Activated CD8-positive, alpha-beta T cell treated with anti-CD3 and anti-CD28 coated beads for 36 hours (primary cell): ENCODE data around the gene BACE1. TPM values are rescaled to one million over a fixed set of nuclear protein-coding genes. Genes with fewer than 3 reads are reported as not detected.

Experiments
- ATAC-seq: fragments of 200-7000 bp; cut with Tn5 transposase; one replicate; pipeline ENCODE4 v1.10.0; 2021; ENCODE audit warnings: mild to moderate bottlenecking, moderate library complexity
- CTCF ChIA-PET: fragments of 350-600 bp; sonication (Branson Sonifier 250); formaldehyde crosslinking; loops from one replicate; lab custom pipeline; 2021; ENCODE audit warnings: antibody characterized with exemption; lab: Charles Lee
- POLR2A ChIA-PET: fragments of 350-600 bp; sonication (Branson Sonifier 250); formaldehyde crosslinking; loops from one replicate; lab custom pipeline; 2021; ENCODE audit warnings: antibody characterized with exemption; lab: Charles Lee
- DNase-seq: peaks from one replicate; pipeline ENCODE4 v3.0.0-alpha.2; 2020
- H3K27ac Mint-ChIP-seq: one replicate; pipeline ENCODE4 v1.8.0; 2021; ENCODE audit warnings: mild to moderate bottlenecking, mixed read lengths
- H3K27me3 Mint-ChIP-seq: one replicate; pipeline ENCODE4 v1.8.0; 2021; ENCODE audit warnings: mixed read lengths
- H3K36me3 Mint-ChIP-seq: one replicate; pipeline ENCODE4 v1.8.0; 2021; ENCODE audit warnings: low read depth, mixed read lengths
- H3K4me1 Mint-ChIP-seq: one replicate; pipeline ENCODE4 v1.8.0; 2021; ENCODE audit warnings: low read depth, mixed read lengths
- H3K4me3 Mint-ChIP-seq: one replicate; pipeline ENCODE4 v1.8.0; 2021; ENCODE audit warnings: mild to moderate bottlenecking, moderate library complexity, mixed read lengths
- H3K9me3 Mint-ChIP-seq: one replicate; pipeline ENCODE4 v1.8.0; 2021; ENCODE audit warnings: mixed read lengths
- intact Hi-C: fragments of 100-400 bp; cut with micrococcal nuclease; formaldehyde crosslinking; loops from one replicate; pipeline ENCODE4 v1.10.0; 2022
- total RNA-seq, 2 experiments: library from RNA; stranded (reverse); gene quantifications; one replicate each; pipeline ENCODE4 v1.2.3, GENCODE V29; 2021
- TF ChIP-seq, protein P1 (sequence below): fragments of 200-600 bp; IDR thresholded peaks from one replicate; pipeline ENCODE4 v1.8.0; 2022; ENCODE audit warnings: antibody characterized with exemption, mild to moderate bottlenecking

The BACE1 gene
- total RNA-seq, 2 experiments from 2014 or later = 0.97 to 1.5 TPM

DNA sequence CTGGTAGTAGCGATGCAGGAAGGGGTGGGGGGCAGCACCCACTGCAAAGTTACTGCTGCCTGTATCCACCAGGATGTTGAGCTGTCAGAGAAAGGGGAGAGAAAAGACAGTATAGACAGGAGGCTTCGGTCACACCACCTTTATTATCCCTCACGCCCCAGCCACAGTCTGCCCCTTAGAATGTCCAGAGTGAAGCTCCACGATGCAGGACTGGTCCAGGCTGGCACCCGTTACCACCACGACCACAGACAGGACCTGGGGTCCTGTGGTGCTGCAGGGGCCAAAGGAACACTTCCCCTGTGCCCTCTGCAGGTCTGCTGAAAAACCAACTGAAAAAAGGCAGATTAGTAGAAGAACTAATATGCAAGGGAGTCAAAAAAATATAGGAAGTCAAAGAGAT lies 19.2 kb downstream of the BACE1 start:
- Mint-ChIP-seq H3K27ac (no peak overlapping the region), H3K4me1 (no peaks in the 10 kb centered on the region), H3K36me3 (no peaks in the 10 kb centered on the region), H3K4me3 (no peak overlapping the region), H3K9me3 (no peaks in the 10 kb centered on the region), H3K27me3 (no peaks in the 10 kb centered on the region)
- POLR2A ChIA-PET = interaction anchor here (0.6 kb wide), 1 partner anchor 10 kb away, joined by 3 read pairs; no protein-coding TSS in a partner anchor
- ATAC-seq = no peak
- DNase-seq = no peak
- CTCF ChIA-PET = no interaction called here
- intact Hi-C loops = no loop called here
- TF ChIP-seq, protein P1, sequence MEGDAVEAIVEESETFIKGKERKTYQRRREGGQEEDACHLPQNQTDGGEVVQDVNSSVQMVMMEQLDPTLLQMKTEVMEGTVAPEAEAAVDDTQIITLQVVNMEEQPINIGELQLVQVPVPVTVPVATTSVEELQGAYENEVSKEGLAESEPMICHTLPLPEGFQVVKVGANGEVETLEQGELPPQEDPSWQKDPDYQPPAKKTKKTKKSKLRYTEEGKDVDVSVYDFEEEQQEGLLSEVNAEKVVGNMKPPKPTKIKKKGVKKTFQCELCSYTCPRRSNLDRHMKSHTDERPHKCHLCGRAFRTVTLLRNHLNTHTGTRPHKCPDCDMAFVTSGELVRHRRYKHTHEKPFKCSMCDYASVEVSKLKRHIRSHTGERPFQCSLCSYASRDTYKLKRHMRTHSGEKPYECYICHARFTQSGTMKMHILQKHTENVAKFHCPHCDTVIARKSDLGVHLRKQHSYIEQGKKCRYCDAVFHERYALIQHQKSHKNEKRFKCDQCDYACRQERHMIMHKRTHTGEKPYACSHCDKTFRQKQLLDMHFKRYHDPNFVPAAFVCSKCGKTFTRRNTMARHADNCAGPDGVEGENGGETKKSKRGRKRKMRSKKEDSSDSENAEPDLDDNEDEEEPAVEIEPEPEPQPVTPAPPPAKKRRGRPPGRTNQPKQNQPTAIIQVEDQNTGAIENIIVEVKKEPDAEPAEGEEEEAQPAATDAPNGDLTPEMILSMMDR = no peak

DNA sequence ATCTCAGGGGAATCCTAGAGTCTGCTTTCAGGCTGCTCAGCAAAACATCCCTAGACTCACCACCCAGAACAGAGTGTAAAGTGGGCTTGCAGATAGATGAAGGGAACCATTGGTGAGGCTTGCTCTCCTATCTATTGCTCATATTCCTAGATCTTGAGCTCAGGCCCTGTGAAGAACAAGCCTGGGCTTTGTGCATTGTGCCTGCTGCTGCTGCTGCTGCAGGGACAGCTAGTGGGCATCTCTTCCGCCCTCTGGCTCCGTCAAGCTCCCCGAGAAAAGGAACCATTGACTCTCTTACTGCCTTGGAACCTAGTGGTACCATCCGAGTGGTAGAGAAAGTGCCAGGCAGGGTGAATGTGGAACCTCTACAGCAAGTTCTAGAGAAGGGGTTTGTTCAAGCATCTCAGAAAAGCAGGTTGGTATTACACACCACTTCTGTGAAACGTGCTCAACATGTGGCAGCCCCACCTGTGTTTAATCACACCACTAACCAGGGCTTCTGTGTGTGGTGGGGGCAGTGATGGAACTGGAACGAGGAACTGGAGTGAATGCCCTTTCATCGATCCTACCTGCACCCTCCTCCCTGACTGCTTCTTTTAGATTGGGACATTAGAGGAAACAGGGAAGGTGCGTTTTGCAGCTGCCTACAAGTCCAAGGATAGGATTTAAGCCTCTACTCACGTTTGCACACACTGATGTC lies 20.5 kb downstream of the BACE1 start:
- Mint-ChIP-seq H3K4me3 (no peak overlapping the region), H3K9me3 (no peaks in the 10 kb centered on the region), H3K36me3 (no peaks in the 10 kb centered on the region), H3K4me1 (no peaks in the 10 kb centered on the region), H3K27ac (no peak overlapping the region), H3K27me3 (no peaks in the 10 kb centered on the region)
- CTCF ChIA-PET = no interaction called here
- no peak for DNase-seq
- ATAC-seq = no peak
- POLR2A ChIA-PET = no interaction called here
- intact Hi-C loops = no loop called here
- TF ChIP-seq, protein P1 = no peak

DNA sequence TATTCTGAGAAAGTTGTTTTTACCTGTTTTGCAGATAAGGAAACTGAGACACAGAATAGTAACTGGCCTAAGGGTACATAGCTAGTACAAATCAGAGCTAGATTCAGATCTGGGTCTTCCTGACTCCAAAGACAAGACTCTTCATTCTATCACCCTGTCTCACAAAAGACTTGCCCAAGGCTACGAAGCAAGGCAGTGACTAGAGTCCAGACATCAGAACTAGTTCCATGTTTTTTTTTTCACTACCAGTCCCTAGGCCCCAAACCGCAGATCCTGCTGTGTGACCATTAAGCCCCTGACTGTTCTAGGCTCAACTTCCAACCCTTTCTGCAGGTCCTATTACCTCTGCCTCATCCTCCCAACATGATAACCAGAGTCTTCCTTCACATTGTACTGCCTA lies 23.4 kb downstream of the BACE1 start:
- DNase-seq = no peak
- no peak for ATAC-seq
- intact Hi-C loops = no loop called here
- ChIA-PET POLR2A (no interaction called here), CTCF (no interaction called here)
- Mint-ChIP-seq H3K27me3 (no peaks in the 10 kb centered on the region), H3K9me3 (no peaks in the 10 kb centered on the region), H3K4me3 (no peak overlapping the region), H3K4me1 (no peaks in the 10 kb centered on the region), H3K27ac (no peak overlapping the region), H3K36me3 (no peaks in the 10 kb centered on the region)
- TF ChIP-seq, protein P1 = no peak

DNA sequence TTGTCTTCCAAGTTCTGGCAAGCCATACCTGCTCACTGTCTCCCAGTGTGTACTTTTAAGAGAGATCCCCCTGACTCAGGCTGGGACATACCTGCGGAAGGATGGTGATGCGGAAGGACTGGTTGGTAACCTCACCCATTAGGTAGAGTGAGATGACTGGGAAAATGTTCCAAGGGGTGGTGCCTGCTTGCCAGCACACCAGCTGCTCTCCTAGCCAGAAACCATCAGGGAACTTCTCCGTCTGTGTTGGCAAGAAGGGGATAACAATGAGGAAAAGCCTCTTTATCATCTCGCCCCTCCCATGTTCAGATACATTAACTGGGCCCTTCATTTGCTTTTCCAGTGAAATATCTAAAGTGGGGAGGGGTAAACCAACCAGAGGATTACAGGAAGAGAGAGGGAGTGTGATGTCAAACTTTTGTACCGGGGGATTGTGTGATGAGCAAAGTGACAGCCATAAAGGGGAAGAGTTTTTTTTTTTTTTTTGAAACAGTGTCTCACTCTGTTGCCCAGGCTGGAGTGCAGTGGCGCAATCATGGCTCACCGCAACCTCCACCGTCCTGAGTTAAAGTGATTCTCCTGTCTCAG lies 25.2 kb downstream of the BACE1 start, which contains the start of gene BACE1-AS:
Gene BACE1-AS, plus strand, starts transcription at position 538 of the 588 bp plus-strand sequence.
- POLR2A ChIA-PET = no interaction called here
- H3K9me3 Mint-ChIP-seq = no peaks in the 10 kb centered on the region

DNA sequence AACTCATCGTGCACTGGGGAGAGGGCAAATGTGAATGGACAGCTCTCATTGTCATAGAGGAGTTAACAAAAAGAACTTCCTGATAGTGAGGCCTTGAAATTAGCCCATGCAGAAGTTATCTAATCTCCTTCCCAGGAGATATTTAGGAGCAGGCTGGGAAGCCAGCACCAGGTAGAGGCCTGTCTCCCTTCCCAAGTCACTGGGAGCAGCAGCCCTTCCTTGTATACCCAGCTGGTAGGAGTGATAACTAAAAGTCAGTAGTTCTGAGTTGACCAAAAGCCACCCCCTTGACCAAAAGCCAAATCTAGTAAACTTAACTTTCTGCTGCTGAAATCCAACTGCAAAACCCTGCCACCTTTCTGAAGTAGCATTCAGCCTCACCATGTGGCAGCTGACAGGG lies 26.3 kb downstream of the BACE1 start:
- TF ChIP-seq, protein P1 = no peak
- Mint-ChIP-seq H3K4me1 (no peaks in the 10 kb centered on the region), H3K4me3 (no peak overlapping the region), H3K9me3 (no peaks in the 10 kb centered on the region), H3K27ac (no peak overlapping the region), H3K27me3 (no peaks in the 10 kb centered on the region), H3K36me3 (no peaks in the 10 kb centered on the region)
- CTCF ChIA-PET = no interaction called here
- intact Hi-C loops = no loop called here
- POLR2A ChIA-PET = no interaction called here
- DNase-seq = no peak
- ATAC-seq = no peak

More for the DNA sequence above, 25.2 kb downstream of the BACE1 start, which contains the start of gene BACE1-AS:
- DNase-seq = no peak
- no peak within 1 kb of the TSS for H3K4me3 Mint-ChIP-seq
- CTCF ChIA-PET = no interaction called here
- TF ChIP-seq, protein P1 = no peak
- no peak for ATAC-seq
- no peaks in the 10 kb centered on the region for H3K36me3 Mint-ChIP-seq
- no peaks in the 10 kb centered on the region for H3K27me3 Mint-ChIP-seq
- no peak within 1 kb of the TSS for H3K27ac Mint-ChIP-seq
- H3K4me1 Mint-ChIP-seq = no peaks in the 10 kb centered on the region
- intact Hi-C loops = no loop called here
